Neural cell (in vitro differentiated cells): Measurements from ENCODE around the gene MC1R. TPM values are rescaled to one million over a fixed set of nuclear protein-coding genes. Genes with fewer than 3 reads are reported as not detected.
"Not testable (repeated sequence)": the region's sequence is repeated elsewhere in the genome, so short reads cannot be mapped to it uniquely, and the experiment has no call there.

Source experiments
- H2AFZ ChIP-seq: fragments of 200-600, 300-800 bp; sonication (generic), shearing (Covaris generic); 2 replicates; pipeline ENCODE4 v1.6.0; 2014; ENCODE audit warnings: low read depth, mild to moderate bottlenecking, antibody characterized with exemption, low read length, moderate library complexity
- H3F3A ChIP-seq: fragments of 200-600 bp; shearing (Covaris generic); 2 replicates; pipeline ENCODE4 v1.6.1; 2016; ENCODE audit warnings: mild to moderate bottlenecking, moderate library complexity, mixed read lengths, antibody characterized with exemption, low read length; ENCODE audit not compliant: insufficient read depth, poor library complexity, severe bottlenecking
- H3K27ac ChIP-seq: fragments of 200-600, 300-800 bp; sonication (generic), shearing (Covaris generic); 2 replicates; pipeline ENCODE4 v1.5.1; 2014; ENCODE audit warnings: mild to moderate bottlenecking, low read length, moderate library complexity
- H3K27me3 ChIP-seq: fragments of 300-800, 200-600 bp; sonication (generic), shearing (Covaris generic); 2 replicates; pipeline ENCODE4 v1.6.0; 2014; ENCODE audit warnings: mild to moderate bottlenecking, low read depth, low read length, moderate library complexity; ENCODE audit not compliant: insufficient read depth
- H3K36me3 ChIP-seq: fragments of 300-800, 200-600 bp; sonication (generic), shearing (Covaris generic); 2 replicates; pipeline ENCODE4 v1.5.1; 2014; ENCODE audit warnings: mild to moderate bottlenecking, antibody characterized with exemption, low read length, moderate library complexity; ENCODE audit not compliant: insufficient read depth
- H3K4me2 ChIP-seq: fragments of 300-800, 200-600 bp; sonication (generic), shearing (Covaris generic); 2 replicates; pipeline ENCODE4 v1.6.0; 2014; ENCODE audit warnings: mild to moderate bottlenecking, low read length
- H3K4me3 ChIP-seq: fragments of 300-800, 200-600 bp; sonication (generic), shearing (Covaris generic); 2 replicates; pipeline ENCODE4 v1.5.1; 2014; ENCODE audit warnings: mild to moderate bottlenecking, low read length, moderate library complexity
- H3K79me2 ChIP-seq: fragments of 200-600 bp; shearing (Covaris generic); replicated peaks from 2 replicates; pipeline ENCODE4 v1.6.0; 2014; ENCODE audit warnings: mild to moderate bottlenecking, low read length, moderate library complexity; ENCODE audit not compliant: insufficient read depth
- H3K9ac ChIP-seq: fragments of 300-800, 200-600 bp; sonication (generic), shearing (Covaris generic); 2 replicates; pipeline ENCODE4 v1.6.1; 2016; ENCODE audit warnings: mild to moderate bottlenecking, low read length, mixed read lengths
- H3K9me2 ChIP-seq: fragments of 200-600 bp; shearing (Covaris generic); 2 replicates; pipeline ENCODE4 v1.6.1; 2016; ENCODE audit warnings: mild to moderate bottlenecking, low read length, mixed read lengths; ENCODE audit not compliant: insufficient read depth
- H3K9me3 ChIP-seq: fragments of 200-600, 300-800 bp; sonication (generic), shearing (Covaris generic); 2 replicates; pipeline ENCODE4 v1.6.1; 2016; ENCODE audit warnings: mild to moderate bottlenecking, mixed run types, low read length, moderate library complexity, mixed read lengths
- H4K20me1 ChIP-seq: fragments of 200-600 bp; shearing (Covaris generic); 2 replicates; pipeline ENCODE4 v1.6.1; 2016; ENCODE audit warnings: mild to moderate bottlenecking, mixed run types; ENCODE audit not compliant: insufficient read depth
- EP300 ChIP-seq: fragments of 450-650 bp; conservative IDR thresholded peaks from 2 replicates; pipeline ENCODE4 v1.6.1; 2014; ENCODE audit warnings: antibody characterized with exemption, mild to moderate bottlenecking, moderate library complexity; ENCODE audit not compliant: poor library complexity, severe bottlenecking
- EZH2 ChIP-seq: fragments of 200-600, 300-800 bp; shearing (Covaris generic), sonication (generic); IDR thresholded peaks from 2 replicates; pipeline ENCODE4 v1.6.1; 2014; ENCODE audit warnings: antibody characterized with exemption, low read length, borderline replicate concordance, mild to moderate bottlenecking; ENCODE audit not compliant: insufficient read depth, poor library complexity, severe bottlenecking
- MXI1 ChIP-seq: fragments of 450-650 bp; conservative IDR thresholded peaks from 2 replicates; pipeline ENCODE4 v1.6.1; 2014; ENCODE audit warnings: antibody characterized with exemption, mild to moderate bottlenecking; ENCODE audit not compliant: poor library complexity, severe bottlenecking
- POLR2AphosphoS5 ChIP-seq: IDR thresholded peaks from 2 replicates; pipeline ENCODE4 v1.6.1; 2012
- RAD21 ChIP-seq: fragments of 450-650 bp; conservative IDR thresholded peaks from 2 replicates; pipeline ENCODE4 v1.6.1; 2014; ENCODE audit warnings: antibody characterized with exemption, mild to moderate bottlenecking, moderate library complexity
- SMC3 ChIP-seq: fragments of 450-650 bp; conservative IDR thresholded peaks from 2 replicates; pipeline ENCODE4 v1.6.1; 2014; ENCODE audit warnings: antibody characterized with exemption, mild to moderate bottlenecking, moderate library complexity; ENCODE audit not compliant: poor library complexity
- TAF1 ChIP-seq: IDR thresholded peaks from 2 replicates; pipeline ENCODE4 v1.6.1; 2012; ENCODE audit warnings: low read depth
- polyA plus RNA-seq: library from polyadenylated mRNA; depleted of rRNA; stranded (reverse); fragments of >200 nt; gene quantifications from 2 replicates; pipeline ENCODE4 v1.2.3, GENCODE V29; 2014
- TF ChIP-seq, protein P1 (sequence below): IDR thresholded peaks from 2 replicates; pipeline ENCODE4 v1.6.1; 2012; ENCODE audit warnings: borderline replicate concordance
- TF ChIP-seq, protein P2 (sequence below): fragments of 450-650 bp; IDR thresholded peaks from 2 replicates; pipeline ENCODE4 v1.5.1; 2014; ENCODE audit warnings: antibody characterized with exemption, mild to moderate bottlenecking, moderate library complexity; ENCODE audit not compliant: poor library complexity, severe bottlenecking

MC1R gene
- polyA plus RNA-seq, 1 donor from 2014 or later, result 21.3 TPM

DNA sequence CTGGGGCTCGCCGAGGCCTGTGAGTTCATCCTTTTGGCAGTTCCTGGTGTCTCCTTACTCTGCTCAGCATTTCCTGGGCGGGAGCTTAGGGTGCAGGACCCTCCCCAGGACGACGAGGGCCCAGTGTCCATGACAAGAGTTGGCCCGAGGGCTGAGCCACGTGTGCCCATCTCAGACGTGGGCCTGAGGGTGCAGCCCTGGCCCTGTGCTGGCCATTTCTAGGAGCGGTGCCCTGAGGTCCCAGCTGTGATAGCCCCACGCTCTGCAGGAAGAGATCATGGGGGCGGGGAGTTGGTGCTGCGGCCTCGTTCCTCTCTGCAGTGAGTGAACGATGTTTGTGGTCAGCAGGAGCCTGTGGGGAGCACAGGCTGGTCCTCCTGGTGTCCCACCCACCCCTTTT is 6.0 kb upstream of the MC1R start:
- no peaks in the 10 kb centered on the region for H3K36me3 ChIP-seq
- H3K4me2 ChIP-seq, result no peak overlapping the region
- no peaks in the 10 kb centered on the region for H3F3A ChIP-seq
- no peak overlapping the region for H3K9ac ChIP-seq
- no peak overlapping the region for H2AFZ ChIP-seq
- H3K9me2 ChIP-seq, result no peaks in the 10 kb centered on the region
- no peak overlapping the region for H3K27ac ChIP-seq
- H3K4me3 ChIP-seq, result no peak overlapping the region
- no peaks in the 10 kb centered on the region for H3K9me3 ChIP-seq
- no peaks in the 10 kb centered on the region for H4K20me1 ChIP-seq
- H3K27me3 ChIP-seq, result no peaks in the 10 kb centered on the region
- TF ChIP-seq TAF1 (no peak), EP300 (no peak), EZH2 (no peak), MXI1 (no peak), SMC3 (no peak), POLR2AphosphoS5 (no peak), RAD21 (no peak)
- TF ChIP-seq, protein P1, sequence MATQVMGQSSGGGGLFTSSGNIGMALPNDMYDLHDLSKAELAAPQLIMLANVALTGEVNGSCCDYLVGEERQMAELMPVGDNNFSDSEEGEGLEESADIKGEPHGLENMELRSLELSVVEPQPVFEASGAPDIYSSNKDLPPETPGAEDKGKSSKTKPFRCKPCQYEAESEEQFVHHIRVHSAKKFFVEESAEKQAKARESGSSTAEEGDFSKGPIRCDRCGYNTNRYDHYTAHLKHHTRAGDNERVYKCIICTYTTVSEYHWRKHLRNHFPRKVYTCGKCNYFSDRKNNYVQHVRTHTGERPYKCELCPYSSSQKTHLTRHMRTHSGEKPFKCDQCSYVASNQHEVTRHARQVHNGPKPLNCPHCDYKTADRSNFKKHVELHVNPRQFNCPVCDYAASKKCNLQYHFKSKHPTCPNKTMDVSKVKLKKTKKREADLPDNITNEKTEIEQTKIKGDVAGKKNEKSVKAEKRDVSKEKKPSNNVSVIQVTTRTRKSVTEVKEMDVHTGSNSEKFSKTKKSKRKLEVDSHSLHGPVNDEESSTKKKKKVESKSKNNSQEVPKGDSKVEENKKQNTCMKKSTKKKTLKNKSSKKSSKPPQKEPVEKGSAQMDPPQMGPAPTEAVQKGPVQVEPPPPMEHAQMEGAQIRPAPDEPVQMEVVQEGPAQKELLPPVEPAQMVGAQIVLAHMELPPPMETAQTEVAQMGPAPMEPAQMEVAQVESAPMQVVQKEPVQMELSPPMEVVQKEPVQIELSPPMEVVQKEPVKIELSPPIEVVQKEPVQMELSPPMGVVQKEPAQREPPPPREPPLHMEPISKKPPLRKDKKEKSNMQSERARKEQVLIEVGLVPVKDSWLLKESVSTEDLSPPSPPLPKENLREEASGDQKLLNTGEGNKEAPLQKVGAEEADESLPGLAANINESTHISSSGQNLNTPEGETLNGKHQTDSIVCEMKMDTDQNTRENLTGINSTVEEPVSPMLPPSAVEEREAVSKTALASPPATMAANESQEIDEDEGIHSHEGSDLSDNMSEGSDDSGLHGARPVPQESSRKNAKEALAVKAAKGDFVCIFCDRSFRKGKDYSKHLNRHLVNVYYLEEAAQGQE, result no peak
- H3K79me2 ChIP-seq, result no peaks in the 10 kb centered on the region

DNA sequence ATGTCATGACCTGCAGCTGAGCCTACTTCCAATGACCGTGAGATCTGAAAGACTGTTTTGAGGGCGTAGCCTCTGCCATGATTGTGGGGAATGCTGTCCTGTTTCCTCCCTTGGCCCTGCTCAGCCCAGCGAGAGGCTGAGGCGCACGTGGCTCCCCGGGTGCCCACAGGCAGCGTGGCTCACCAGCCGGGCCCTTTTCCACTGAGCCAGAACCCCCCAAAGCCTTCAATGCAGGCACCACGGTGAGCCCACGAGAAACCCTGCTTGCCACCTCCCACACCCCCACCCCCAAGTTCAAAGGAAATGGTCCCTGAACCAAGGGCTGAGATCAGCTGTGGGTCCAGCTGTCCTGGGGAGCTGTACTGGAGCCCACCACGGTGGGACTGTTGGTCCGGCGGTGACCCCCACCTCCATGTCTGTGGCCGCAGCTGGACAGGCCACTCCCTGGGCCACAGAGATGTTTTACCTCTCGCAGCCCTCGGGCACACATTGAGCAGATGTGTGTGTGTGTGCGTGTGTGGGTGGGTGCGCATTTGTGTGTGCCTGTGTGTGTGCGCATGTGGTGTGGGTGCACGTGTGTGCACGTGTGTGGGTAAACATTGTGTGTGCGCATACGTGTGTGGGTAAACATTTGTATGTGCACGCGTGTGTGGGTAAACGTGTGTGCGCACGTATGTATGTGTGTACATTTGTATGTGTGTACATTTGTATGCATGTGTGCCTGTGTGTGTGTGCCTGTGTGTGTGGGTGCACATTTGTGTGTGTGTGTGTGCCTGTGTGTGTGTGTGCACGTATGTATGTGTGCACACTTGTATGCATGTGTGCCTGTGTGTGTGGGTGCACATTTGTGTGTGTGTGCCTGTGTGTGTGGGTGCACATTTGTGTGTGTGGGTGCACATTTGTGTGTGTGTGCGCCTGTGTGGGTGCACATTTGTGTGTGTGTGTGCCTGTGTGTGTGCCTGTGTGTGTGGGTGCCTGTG is 5.0 kb upstream of the MC1R start:
- no peak for TF ChIP-seq POLR2AphosphoS5
- no peak for TF ChIP-seq TAF1
- TF ChIP-seq EP300, result no peak
- no peak for TF ChIP-seq MXI1
- no peak for TF ChIP-seq EZH2
- TF ChIP-seq, protein P1, result no peak
- TF ChIP-seq, protein P2, sequence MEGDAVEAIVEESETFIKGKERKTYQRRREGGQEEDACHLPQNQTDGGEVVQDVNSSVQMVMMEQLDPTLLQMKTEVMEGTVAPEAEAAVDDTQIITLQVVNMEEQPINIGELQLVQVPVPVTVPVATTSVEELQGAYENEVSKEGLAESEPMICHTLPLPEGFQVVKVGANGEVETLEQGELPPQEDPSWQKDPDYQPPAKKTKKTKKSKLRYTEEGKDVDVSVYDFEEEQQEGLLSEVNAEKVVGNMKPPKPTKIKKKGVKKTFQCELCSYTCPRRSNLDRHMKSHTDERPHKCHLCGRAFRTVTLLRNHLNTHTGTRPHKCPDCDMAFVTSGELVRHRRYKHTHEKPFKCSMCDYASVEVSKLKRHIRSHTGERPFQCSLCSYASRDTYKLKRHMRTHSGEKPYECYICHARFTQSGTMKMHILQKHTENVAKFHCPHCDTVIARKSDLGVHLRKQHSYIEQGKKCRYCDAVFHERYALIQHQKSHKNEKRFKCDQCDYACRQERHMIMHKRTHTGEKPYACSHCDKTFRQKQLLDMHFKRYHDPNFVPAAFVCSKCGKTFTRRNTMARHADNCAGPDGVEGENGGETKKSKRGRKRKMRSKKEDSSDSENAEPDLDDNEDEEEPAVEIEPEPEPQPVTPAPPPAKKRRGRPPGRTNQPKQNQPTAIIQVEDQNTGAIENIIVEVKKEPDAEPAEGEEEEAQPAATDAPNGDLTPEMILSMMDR, result no peak
- no peak for TF ChIP-seq SMC3
- no peak for TF ChIP-seq RAD21
- H3K9me2 ChIP-seq, result no peaks in the 10 kb centered on the region
- no peaks in the 10 kb centered on the region for H3F3A ChIP-seq

DNA sequence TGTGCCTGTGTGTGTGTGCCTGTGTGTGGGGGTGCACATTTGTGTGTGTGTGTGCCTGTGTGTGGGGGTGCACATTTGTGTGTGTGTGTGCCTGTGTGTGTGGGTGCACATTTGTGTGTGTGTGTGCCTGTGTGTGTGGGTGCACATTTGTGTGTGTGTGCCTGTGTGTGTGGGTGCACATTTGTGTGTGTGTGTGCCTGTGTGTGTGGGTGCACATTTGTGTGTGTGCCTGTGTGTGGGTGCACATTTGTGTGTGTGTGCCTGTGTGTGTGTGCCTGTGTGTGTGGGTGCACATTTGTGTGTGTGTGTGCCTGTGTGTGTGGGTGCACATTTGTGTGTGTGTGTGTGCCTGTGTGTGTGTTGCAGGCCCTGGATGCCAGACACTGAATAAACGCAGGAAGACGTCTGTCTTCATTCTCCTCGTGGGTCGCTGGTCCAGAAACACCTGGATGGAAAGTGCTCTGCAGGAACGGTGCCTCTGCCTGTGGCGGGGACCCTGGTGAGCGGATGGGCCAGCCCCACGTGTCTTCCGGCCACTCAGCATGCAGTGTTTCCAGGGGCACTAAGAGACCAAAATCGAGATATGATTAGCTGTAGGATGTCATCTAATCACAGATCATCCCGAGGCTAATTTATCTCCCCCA is 3.9 kb upstream of the MC1R start:
- not testable (repeated sequence) for H2AFZ ChIP-seq, H3K4me3 ChIP-seq, H3K27me3 ChIP-seq, H3K27ac ChIP-seq, H3K9me2 ChIP-seq, H3K79me2 ChIP-seq, H3F3A ChIP-seq, H3K36me3 ChIP-seq, H3K9ac ChIP-seq, H4K20me1 ChIP-seq, H3K9me3 ChIP-seq, H3K4me2 ChIP-seq

More for the DNA sequence above, 5.0 kb upstream of the MC1R start:
- Histone ChIP-seq H4K20me1 (no peaks in the 10 kb centered on the region), H3K27ac (no peak overlapping the region), H2AFZ (no peak overlapping the region), H3K4me3 (no peak overlapping the region), H3K9ac (no peak overlapping the region), H3K4me2 (no peak overlapping the region), H3K36me3 (no peaks in the 10 kb centered on the region), H3K79me2 (peaks cover 1% of the 10 kb centered on the region), H3K27me3 (no peaks in the 10 kb centered on the region), H3K9me3 (no peaks in the 10 kb centered on the region)
